Measurements from ENCODE around the gene MED4. TPM values are rescaled to one million over a fixed set of nuclear protein-coding genes. Genes with fewer than 3 reads are reported as not detected.

MED4 gene
- total and polyA plus RNA-seq, 9 of the 15 experiments (the other 6 are each of a cell fraction or from before 2014, with no cell fraction given) = 24.5 to 87.3 (median 58.3) TPM

- TF ChIP-seq ZBTB8A (IDR thresholded peaks at IDR 0.05; ENCODE audit: partially characterized antibody) (no peak), POLR2G (IDR thresholded peaks at IDR 0.05; ENCODE audit: low read depth, low read length) (peak; percentile 98), TAL1 (IDR thresholded peaks at IDR 0.05) (no peak), ATF7 (IDR thresholded peaks at IDR 0.05) (peak; percentile 81), PATZ1 (CRISPR knock-in tag; IDR thresholded peaks at IDR 0.05; ENCODE audit: borderline replicate concordance) (no peak), ZFX (CRISPR knock-in tag; IDR thresholded peaks at IDR 0.05) (peak; percentile 53), MTA3 (IDR thresholded peaks at IDR 0.05; ENCODE audit: borderline replicate concordance) (peak; percentile 72; the same call in 1 of the 2 replicates), BHLHE40 (IDR thresholded peaks at IDR 0.05; ENCODE audit: low read length) (peak; percentile 56; the same call in 1 of the 2 replicates), L3MBTL2 (IDR thresholded peaks at IDR 0.05) (peak; percentile 90), ZZZ3 (IDR thresholded peaks at IDR 0.05) (peak; percentile 59; the same call in 1 of the 2 replicates), ZNF12 (CRISPR knock-in tag; IDR thresholded peaks at IDR 0.05) (0 out of 2 replicates have a peak, but pooled peaks have one; percentile 61), SREBF1 (IDR thresholded peaks at IDR 0.05; ENCODE audit: borderline replicate concordance, low read depth, low read length) (no peak), ZNF239 (CRISPR knock-in tag; IDR thresholded peaks at IDR 0.05) (no peak), ELF4 (CRISPR knock-in tag; IDR thresholded peaks at IDR 0.05) (peak; percentile 9; the same call in 1 of the 2 replicates), PKNOX1 (IDR thresholded peaks at IDR 0.05) (peak; percentile 36; the same call in 1 of the 2 replicates), RBBP5 (IDR thresholded peaks at IDR 0.05; ENCODE audit: borderline replicate concordance, insufficient read depth, low read length, poor library complexity, severe bottlenecking) (peak; percentile 48), SP1 (CRISPR knock-in tag; IDR thresholded peaks at IDR 0.05) (peak; percentile 82)
- TF ChIP-seq, protein P1, sequence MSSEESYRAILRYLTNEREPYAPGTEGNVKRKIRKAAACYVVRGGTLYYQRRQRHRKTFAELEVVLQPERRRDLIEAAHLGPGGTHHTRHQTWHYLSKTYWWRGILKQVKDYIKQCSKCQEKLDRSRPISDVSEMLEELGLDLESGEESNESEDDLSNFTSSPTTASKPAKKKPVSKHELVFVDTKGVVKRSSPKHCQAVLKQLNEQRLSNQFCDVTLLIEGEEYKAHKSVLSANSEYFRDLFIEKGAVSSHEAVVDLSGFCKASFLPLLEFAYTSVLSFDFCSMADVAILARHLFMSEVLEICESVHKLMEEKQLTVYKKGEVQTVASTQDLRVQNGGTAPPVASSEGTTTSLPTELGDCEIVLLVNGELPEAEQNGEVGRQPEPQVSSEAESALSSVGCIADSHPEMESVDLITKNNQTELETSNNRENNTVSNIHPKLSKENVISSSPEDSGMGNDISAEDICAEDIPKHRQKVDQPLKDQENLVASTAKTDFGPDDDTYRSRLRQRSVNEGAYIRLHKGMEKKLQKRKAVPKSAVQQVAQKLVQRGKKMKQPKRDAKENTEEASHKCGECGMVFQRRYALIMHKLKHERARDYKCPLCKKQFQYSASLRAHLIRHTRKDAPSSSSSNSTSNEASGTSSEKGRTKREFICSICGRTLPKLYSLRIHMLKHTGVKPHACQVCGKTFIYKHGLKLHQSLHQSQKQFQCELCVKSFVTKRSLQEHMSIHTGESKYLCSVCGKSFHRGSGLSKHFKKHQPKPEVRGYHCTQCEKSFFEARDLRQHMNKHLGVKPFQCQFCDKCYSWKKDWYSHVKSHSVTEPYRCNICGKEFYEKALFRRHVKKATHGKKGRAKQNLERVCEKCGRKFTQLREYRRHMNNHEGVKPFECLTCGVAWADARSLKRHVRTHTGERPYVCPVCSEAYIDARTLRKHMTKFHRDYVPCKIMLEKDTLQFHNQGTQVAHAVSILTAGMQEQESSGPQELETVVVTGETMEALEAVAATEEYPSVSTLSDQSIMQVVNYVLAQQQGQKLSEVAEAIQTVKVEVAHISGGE (CRISPR knock-in tag; IDR thresholded peaks at IDR 0.05) = peak in 1 of 3 experiments; percentile 85; a peak in 2 of 6 replicates
- TF ChIP-seq, protein P2, sequence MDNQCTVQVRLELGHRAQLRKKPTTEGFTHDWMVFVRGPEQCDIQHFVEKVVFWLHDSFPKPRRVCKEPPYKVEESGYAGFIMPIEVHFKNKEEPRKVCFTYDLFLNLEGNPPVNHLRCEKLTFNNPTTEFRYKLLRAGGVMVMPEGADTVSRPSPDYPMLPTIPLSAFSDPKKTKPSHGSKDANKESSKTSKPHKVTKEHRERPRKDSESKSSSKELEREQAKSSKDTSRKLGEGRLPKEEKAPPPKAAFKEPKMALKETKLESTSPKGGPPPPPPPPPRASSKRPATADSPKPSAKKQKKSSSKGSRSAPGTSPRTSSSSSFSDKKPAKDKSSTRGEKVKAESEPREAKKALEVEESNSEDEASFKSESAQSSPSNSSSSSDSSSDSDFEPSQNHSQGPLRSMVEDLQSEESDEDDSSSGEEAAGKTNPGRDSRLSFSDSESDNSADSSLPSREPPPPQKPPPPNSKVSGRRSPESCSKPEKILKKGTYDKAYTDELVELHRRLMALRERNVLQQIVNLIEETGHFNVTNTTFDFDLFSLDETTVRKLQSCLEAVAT (IDR thresholded peaks at IDR 0.05) = 0 out of 4 replicates have a peak, but pooled peaks of 1 of the 2 experiments have one; percentile 62
Measured at GRCh38 chr13:48037346-48038173, 57.3 kb downstream of the MED4 start, which contains the start of gene NUDT15 (continued).
